CD4-positive, alpha-beta T cell (primary cell): ENCODE data around the gene IGF1R. TPM values are rescaled to one million over a fixed set of nuclear protein-coding genes. Genes with fewer than 3 reads are reported as not detected.

ENCODE experiments used
- ATAC-seq: fragments of 200-7000 bp; cut with Tn5 transposase; one replicate; pipeline ENCODE4 v1.10.0; 2022; ENCODE audit warnings: mild to moderate bottlenecking; ENCODE audit not compliant: poor library complexity
- CTCF ChIA-PET: fragments of 350-600 bp; sonication (Branson Sonifier 250); formaldehyde crosslinking; loops from one replicate; lab custom pipeline; 2021; ENCODE audit warnings: antibody characterized with exemption, inconsistent platforms; lab: Charles Lee
- POLR2A ChIA-PET: fragments of 350-600 bp; sonication (Branson Sonifier 250); formaldehyde crosslinking; loops from one replicate; lab custom pipeline; 2021; ENCODE audit warnings: antibody characterized with exemption, inconsistent platforms; lab: Charles Lee
- DNase-seq, 14 experiments: peaks; one replicate each; pipeline ENCODE4 v3.0.0-alpha.2; 2013 to 2020; ENCODE audit warnings: mixed read lengths in 2 of 14
- H3K27ac ChIP-seq, 2 donors: one replicate each; pipeline versions ENCODE4 v1.5.1 to v1.7.0; 2013; ENCODE audit warnings: low read length in 2 of 2, low read depth in 1 of 2, mild to moderate bottlenecking in 1 of 2
- H3K27me3 ChIP-seq, 2 experiments: 1 replicate in 1 of 2; 2 replicates in 1 of 2; pipeline versions ENCODE4 v1.6.1 to v1.7.0; 2013; ENCODE audit warnings: low read length in 2 of 2, control low read depth in 1 of 2, mild to moderate bottlenecking in 1 of 2, moderate library complexity in 1 of 2; ENCODE audit not compliant: insufficient read depth in 2 of 2, control insufficient read depth in 1 of 2
- H3K36me3 ChIP-seq: one replicate; pipeline ENCODE4 v1.6.1; 2013; ENCODE audit warnings: low read length, control low read depth; ENCODE audit not compliant: insufficient read depth
- H3K4me1 ChIP-seq: one replicate; pipeline ENCODE4 v1.6.1; 2013; ENCODE audit warnings: low read length, control low read depth; ENCODE audit not compliant: insufficient read depth
- H3K4me3 ChIP-seq: one replicate; pipeline ENCODE4 v1.5.1; 2013; ENCODE audit warnings: mild to moderate bottlenecking, low read length, moderate library complexity
- H3K9me3 ChIP-seq, 2 experiments: 1 replicate in 1 of 2; 2 replicates in 1 of 2; pipeline versions ENCODE4 v1.6.1 to v1.7.0; 2013; ENCODE audit warnings: low read length in 2 of 2, mild to moderate bottlenecking in 2 of 2, control low read depth in 1 of 2, moderate library complexity in 1 of 2; ENCODE audit not compliant: control insufficient read depth in 1 of 2, insufficient read depth in 1 of 2
- H3K27ac Mint-ChIP-seq: one replicate; pipeline ENCODE4 v1.8.0; 2020; ENCODE audit warnings: mixed read lengths
- H3K27me3 Mint-ChIP-seq: one replicate; pipeline ENCODE4 v1.8.0; 2021; ENCODE audit warnings: mixed read lengths
- H3K36me3 Mint-ChIP-seq: one replicate; pipeline ENCODE4 v1.8.0; 2021; ENCODE audit warnings: low read depth, mixed read lengths
- H3K4me1 Mint-ChIP-seq: one replicate; pipeline ENCODE4 v1.8.0; 2021; ENCODE audit warnings: low read depth, mixed read lengths
- H3K4me3 Mint-ChIP-seq: one replicate; pipeline ENCODE4 v1.8.0; 2020; ENCODE audit warnings: mild to moderate bottlenecking, mixed read lengths
- H3K9me3 Mint-ChIP-seq: one replicate; pipeline ENCODE4 v1.8.0; 2020; ENCODE audit warnings: mixed read lengths
- CTCF ChIP-seq: fragments of 200-600 bp; IDR thresholded peaks from one replicate; pipeline ENCODE4 v1.8.0; 2022; ENCODE audit warnings: antibody characterized with exemption, mild to moderate bottlenecking
- intact Hi-C, 2 experiments: fragments of 100-400 bp; cut with DNase I in 1 of 2; cut with micrococcal nuclease in 1 of 2; formaldehyde crosslinking; loops; one replicate each; pipeline versions ENCODE4 v1.15.1 to v1.9.0; 2023 to 2025; cut with DNase I, micrococcal nuclease
- total RNA-seq, 174 experiments: library from RNA in 2 of 174; stranded (reverse) in 2 of 174; gene quantifications; one replicate each; pipeline ENCODE4 v1.2.3 and lab custom pipeline; 2021 to 2026

Gene IGF1R
- total RNA-seq, 2 experiments from 2014 or later, result 39.2 to 40.3 TPM

DNA sequence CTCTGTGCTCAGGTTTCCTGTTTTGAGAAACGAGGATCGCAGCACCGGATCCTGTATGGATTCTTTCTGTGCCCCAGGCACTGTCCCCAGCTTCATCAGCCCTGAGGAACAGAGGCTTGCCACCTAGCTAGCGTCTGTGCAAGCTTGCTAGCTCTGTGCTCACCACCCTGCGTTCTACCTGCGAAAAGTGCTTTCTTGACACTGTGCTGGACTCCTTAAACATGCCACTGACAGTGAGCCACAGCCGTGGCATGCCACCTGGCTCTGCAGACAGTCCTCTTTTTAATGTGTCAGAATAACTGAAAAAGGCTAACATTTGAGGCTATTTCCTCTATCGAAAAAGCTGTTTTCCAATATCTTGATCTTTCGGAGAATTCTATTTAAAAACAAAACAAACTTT, 357.8 kb downstream of the IGF1R start:
- Mint-ChIP-seq H3K4me3 (no peak overlapping the region), H3K27me3 (no peaks in the 10 kb centered on the region), H3K4me1 (peaks cover 5% of the 10 kb centered on the region), H3K36me3 (no peaks in the 10 kb centered on the region), H3K27ac (no peak overlapping the region), H3K9me3 (no peaks in the 10 kb centered on the region)
- TF ChIP-seq CTCF, result no peak
- intact Hi-C loops, result no loop called here
- H3K9me3 ChIP-seq, result peaks cover 0 to 4% of the 10 kb centered on the region in 2 experiments
- no peak overlapping the region for H3K4me3 ChIP-seq
- no peak overlapping the region for H3K27ac ChIP-seq
- no peaks in the 10 kb centered on the region for H3K4me1 ChIP-seq
- CTCF ChIA-PET, result no interaction called here
- no peak for DNase-seq
- no peaks in the 10 kb centered on the region for H3K27me3 ChIP-seq
- POLR2A ChIA-PET, result no interaction called here
- no peaks in the 10 kb centered on the region for H3K36me3 ChIP-seq
- no peak for ATAC-seq

DNA sequence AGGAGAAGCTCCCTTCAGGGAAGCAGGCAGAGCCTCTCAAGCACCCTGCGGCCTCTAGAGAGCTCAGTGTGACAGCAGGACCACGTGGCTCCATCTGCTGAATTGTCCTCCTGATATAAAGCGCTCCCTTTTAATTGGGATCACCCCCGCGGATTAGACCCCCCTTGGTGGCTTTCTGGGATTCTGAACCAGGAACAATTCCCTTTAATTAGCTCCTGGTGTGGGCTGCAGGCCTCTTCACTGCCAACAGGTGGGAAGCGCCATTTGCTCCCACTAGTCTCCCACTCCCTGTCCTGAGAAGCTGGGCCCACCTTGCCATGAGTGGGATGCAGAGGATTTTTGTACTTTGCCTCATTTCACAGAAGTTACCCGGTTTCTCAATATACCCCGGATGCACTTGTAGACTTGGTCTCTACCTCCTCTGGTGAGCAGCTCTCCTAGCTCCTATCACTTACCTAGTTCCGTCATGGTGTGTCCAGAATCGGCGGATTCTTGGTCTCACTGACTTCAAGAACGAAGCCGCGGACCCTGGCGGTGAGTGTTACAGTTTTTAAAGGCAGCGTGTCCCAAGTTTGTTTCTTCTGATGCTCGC, 358.7 kb downstream of the IGF1R start:
- Histone ChIP-seq H3K27me3 (no peaks in the 10 kb centered on the region), H3K27ac (no peak overlapping the region), H3K4me1 (no peaks in the 10 kb centered on the region), H3K4me3 (no peak overlapping the region), H3K9me3 (peaks cover 0 to 4% of the 10 kb centered on the region in 2 experiments), H3K36me3 (no peaks in the 10 kb centered on the region)
- ChIA-PET CTCF (no interaction called here), POLR2A (interaction anchor here (0.7 kb wide), 1 partner anchor 524 kb away, joined by 3 read pairs; no protein-coding TSS in a partner anchor)
- intact Hi-C loops, result no loop called here
- Mint-ChIP-seq H3K9me3 (no peaks in the 10 kb centered on the region), H3K4me1 (peaks cover 4% of the 10 kb centered on the region), H3K4me3 (no peak overlapping the region), H3K36me3 (no peaks in the 10 kb centered on the region), H3K27me3 (no peaks in the 10 kb centered on the region), H3K27ac (no peak overlapping the region)
- no peak for TF ChIP-seq CTCF
- DNase-seq (no peak), ATAC-seq (no peak)

DNA sequence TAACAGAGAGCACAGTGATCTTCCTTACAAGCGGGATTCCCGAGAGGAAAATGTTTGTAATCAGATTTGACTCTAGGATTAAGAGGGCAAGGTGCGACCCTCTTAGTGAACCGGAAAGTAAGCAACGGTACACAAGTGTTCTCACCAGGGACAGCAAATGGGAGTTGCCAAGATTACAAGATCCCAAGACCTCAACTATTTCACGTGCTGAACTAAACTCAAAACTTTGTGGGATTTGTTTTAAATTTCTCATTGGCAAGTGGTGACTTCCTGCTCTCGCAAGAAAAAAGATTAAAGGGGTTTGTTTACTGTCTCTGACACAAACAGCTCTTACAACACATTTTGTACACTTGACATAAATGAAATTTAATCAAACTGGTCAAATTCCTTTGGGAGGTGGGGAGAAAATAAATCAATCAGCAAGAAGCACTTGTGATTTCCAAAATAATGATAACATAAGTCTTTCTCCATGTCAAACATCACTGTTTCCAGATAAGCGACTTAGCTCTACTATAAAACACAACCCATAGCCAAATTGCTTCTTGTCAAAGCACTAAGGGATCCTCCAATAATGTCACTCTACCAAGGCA, 361.5 kb downstream of the IGF1R start:
- CTCF ChIA-PET, result interaction anchor here (0.7 kb wide), 1 partner anchor 630 kb away, joined by 3 read pairs; no protein-coding TSS in a partner anchor
- H3K4me3 ChIP-seq, result no peak overlapping the region
- Mint-ChIP-seq H3K4me1 (no peaks in the 10 kb centered on the region), H3K27ac (no peak overlapping the region), H3K36me3 (no peaks in the 10 kb centered on the region), H3K4me3 (no peak overlapping the region), H3K9me3 (no peaks in the 10 kb centered on the region), H3K27me3 (no peaks in the 10 kb centered on the region)
- H3K36me3 ChIP-seq, result no peaks in the 10 kb centered on the region
- no peak for TF ChIP-seq CTCF
- no peaks in the 10 kb centered on the region for H3K4me1 ChIP-seq
- DNase-seq (no peak), ATAC-seq (no peak)
- peaks cover 0 to 4% of the 10 kb centered on the region in 2 experiments for H3K9me3 ChIP-seq
- no peaks in the 10 kb centered on the region for H3K27me3 ChIP-seq
- H3K27ac ChIP-seq, result no peak overlapping the region
- POLR2A ChIA-PET, result no interaction called here
- intact Hi-C loops, result no loop called here
